HEK293 (cell line): ENCODE results near the gene FAAH.

Experiments
- CTCF ChIA-PET: fragments of 350-600 bp; formaldehyde crosslinking; extraction: SDS; loops from one replicate; lab custom pipeline; 2021; ENCODE audit warnings: antibody characterized with exemption; lab: Yijun Ruan, JAX
- POLR2A ChIA-PET: fragments of 300-600 bp; formaldehyde crosslinking; extraction: SDS; loops from one replicate; lab custom pipeline; 2020; ENCODE audit warnings: antibody characterized with exemption, inconsistent platforms; lab: Yijun Ruan, JAX
- H3K27ac ChIP-seq: fragments of 200-500 bp; sonication (Bioruptor generic); 2 replicates; pipeline ENCODE4 v1.5.1; 2014; ENCODE audit warnings: low read depth, low read length, control low read depth, inconsistent platforms; ENCODE audit errors: extremely low read depth
- H3K36me3 ChIP-seq, 2 experiments: fragments of 200-500 bp in 1 of 2; sonication (Bioruptor generic) in 1 of 2; 1 replicate in 1 of 2; 2 replicates in 1 of 2; pipeline ENCODE4 v1.5.1; 2014 to 2017; ENCODE audit warnings: inconsistent platforms in 2 of 2, low read length in 2 of 2; ENCODE audit not compliant: control insufficient read depth in 2 of 2, insufficient read depth in 1 of 2
- H3K4me1 ChIP-seq: fragments of 200-500 bp; sonication (Bioruptor generic); 2 replicates; pipeline ENCODE4 v1.5.1; 2014; ENCODE audit warnings: mild to moderate bottlenecking, low read length, inconsistent platforms; ENCODE audit not compliant: control insufficient read depth, insufficient read depth
- H3K4me3 ChIP-seq: 2 replicates; pipeline ENCODE4 v1.5.1; 2011; ENCODE audit warnings: low read depth, mild to moderate bottlenecking, control low read depth, low read length, moderate library complexity
- H3K9me3 ChIP-seq: fragments of 200-500 bp; sonication (Bioruptor generic); 2 replicates; pipeline ENCODE4 v1.5.1; 2014; ENCODE audit warnings: low read depth, low read length, inconsistent platforms; ENCODE audit not compliant: control insufficient read depth, insufficient read depth
- BCL11B ChIP-seq: fragments of 450-650 bp; formaldehyde crosslinking; IDR thresholded peaks from 2 replicates; pipeline ENCODE4 v1.5.1; 2016; ENCODE audit warnings: low read depth, missing biosample characterization, missing genetic modification characterization
- GLI4 ChIP-seq: fragments of 450-650 bp; formaldehyde crosslinking; IDR thresholded peaks from 2 replicates; pipeline ENCODE4 v1.5.1; 2016; ENCODE audit warnings: missing biosample characterization, missing genetic modification characterization
- KLF16 ChIP-seq: fragments of 450-650 bp; formaldehyde crosslinking; IDR thresholded peaks from 2 replicates; pipeline ENCODE4 v1.5.1; 2017; ENCODE audit warnings: missing biosample characterization, missing genetic modification characterization
- PRDM2 ChIP-seq: fragments of 450-650 bp; formaldehyde crosslinking; IDR thresholded peaks from 2 replicates; pipeline ENCODE4 v1.5.1; 2016; ENCODE audit warnings: missing biosample characterization, missing genetic modification characterization, borderline replicate concordance
- SCRT2 ChIP-seq: fragments of 450-650 bp; formaldehyde crosslinking; IDR thresholded peaks from 2 replicates; pipeline ENCODE4 v1.5.1; 2016; ENCODE audit warnings: missing biosample characterization, missing genetic modification characterization
- SETDB1 ChIP-seq: IDR thresholded peaks from one replicate; pipeline ENCODE4 v1.6.1; 2017; ENCODE audit warnings: mild to moderate bottlenecking, low read length, moderate library complexity, mixed read lengths; ENCODE audit not compliant: insufficient read length
- YY1 ChIP-seq: fragments of 450-650 bp; formaldehyde crosslinking; IDR thresholded peaks from 2 replicates; pipeline ENCODE4 v1.5.1; 2018; ENCODE audit warnings: missing biosample characterization, missing genetic modification characterization
- ZBTB6 ChIP-seq: fragments of 450-650 bp; formaldehyde crosslinking; IDR thresholded peaks from 2 replicates; pipeline ENCODE4 v1.5.1; 2017; ENCODE audit warnings: missing biosample characterization, missing genetic modification characterization
- ZIC2 ChIP-seq: fragments of 450-650 bp; formaldehyde crosslinking; IDR thresholded peaks from 2 replicates; pipeline ENCODE4 v1.5.1; 2016; ENCODE audit warnings: missing biosample characterization, missing genetic modification characterization
- ZNF157 ChIP-seq: fragments of 450-650 bp; formaldehyde crosslinking; IDR thresholded peaks from 2 replicates; pipeline ENCODE4 v1.5.1; 2016; ENCODE audit warnings: missing biosample characterization, missing genetic modification characterization
- ZNF280D ChIP-seq: fragments of 450-650 bp; formaldehyde crosslinking; IDR thresholded peaks from 2 replicates; pipeline ENCODE4 v1.5.1; 2016; ENCODE audit warnings: missing biosample characterization, missing genetic modification characterization
- ZNF341 ChIP-seq: fragments of 450-650 bp; formaldehyde crosslinking; IDR thresholded peaks from 2 replicates; pipeline ENCODE4; 2016; ENCODE audit warnings: low read depth, missing biosample characterization, missing genetic modification characterization
- ZNF394 ChIP-seq: fragments of 450-650 bp; formaldehyde crosslinking; IDR thresholded peaks from 2 replicates; pipeline ENCODE4 v1.5.1; 2016; ENCODE audit warnings: missing biosample characterization, missing genetic modification characterization, mild to moderate bottlenecking, moderate library complexity, borderline replicate concordance
- ZNF416 ChIP-seq: fragments of 450-650 bp; formaldehyde crosslinking; IDR thresholded peaks from 2 replicates; pipeline ENCODE4 v1.5.1; 2016; ENCODE audit warnings: missing biosample characterization, missing genetic modification characterization
- ZNF529 ChIP-seq: fragments of 450-650 bp; formaldehyde crosslinking; IDR thresholded peaks from 2 replicates; pipeline ENCODE4 v1.5.1; 2017; ENCODE audit warnings: missing genetic modification characterization, missing biosample characterization; ENCODE audit not compliant: insufficient replicate concordance
- ZNF544 ChIP-seq: fragments of 450-650 bp; formaldehyde crosslinking; IDR thresholded peaks from 2 replicates; pipeline ENCODE4 v1.5.0; 2017; ENCODE audit warnings: missing biosample characterization, missing genetic modification characterization
- ZNF596 ChIP-seq: fragments of 450-650 bp; IDR thresholded peaks from 2 replicates; pipeline ENCODE4 v1.5.0; 2018; ENCODE audit warnings: missing biosample characterization, mild to moderate bottlenecking, missing genetic modification characterization, moderate library complexity
- ZNF639 ChIP-seq: fragments of 450-650 bp; formaldehyde crosslinking; IDR thresholded peaks from 2 replicates; pipeline ENCODE4 v1.5.1; 2016; ENCODE audit warnings: missing biosample characterization, missing genetic modification characterization
- ZNF654 ChIP-seq: fragments of 450-650 bp; formaldehyde crosslinking; IDR thresholded peaks from 2 replicates; pipeline ENCODE4 v1.5.1; 2016; ENCODE audit warnings: low read depth, missing biosample characterization, missing genetic modification characterization
- ZNF692 ChIP-seq: fragments of 450-650 bp; formaldehyde crosslinking; IDR thresholded peaks from 2 replicates; pipeline ENCODE4 v1.5.1; 2016; ENCODE audit warnings: missing biosample characterization, missing genetic modification characterization
- ZNF843 ChIP-seq: fragments of 450-650 bp; formaldehyde crosslinking; IDR thresholded peaks from 2 replicates; pipeline ENCODE4 v1.5.1; 2016; ENCODE audit warnings: missing biosample characterization, missing genetic modification characterization

Gene FAAH

GRCh38 chr1:46401154-46401913 is 7.2 kb downstream of the FAAH start (continued):
- 0 out of 2 replicates have a peak, but pooled peaks have one; percentile 9 for TF ChIP-seq ZNF692 (tag by site-specific recombination)

- Histone ChIP-seq H3K27ac (no peak overlapping the region), H3K36me3 (no peaks in the 10 kb centered on the region), H3K9me3 (no peaks in the 10 kb centered on the region), H3K4me3 (no peak overlapping the region), H3K4me1 (no peaks in the 10 kb centered on the region)
- ChIA-PET POLR2A (interaction anchor here (0.6 kb wide), 1 partner anchor 39 kb away, joined by 3 read pairs; no protein-coding TSS in a partner anchor), CTCF (interaction anchor here (0.7 to 1.6 kb wide), 9 partner anchors 15 to 1803 kb away, joined by 3 to 12 read pairs (median 3); no protein-coding TSS in a partner anchor)
- TF ChIP-seq ZNF596 (no peak), SCRT2 (peak; percentile 95), KLF16 (tag by site-specific recombination) (peak; percentile 65; the same call in 1 of the 2 replicates), ZNF544 (no peak), SETDB1 (no peak), ZNF529 (tag by site-specific recombination) (no peak), ZNF394 (tag by site-specific recombination) (no peak; the same call in 1 of the 2 replicates), ZIC2 (peak; percentile 64; the same call in 1 of the 2 replicates), ZNF280D (tag by site-specific recombination) (no peak), ZNF341 (tag by site-specific recombination) (peak; percentile 61), ZNF654 (no peak), ZBTB6 (no peak), PRDM2 (tag by site-specific recombination) (no peak), ZNF157 (tag by site-specific recombination) (no peak), ZNF416 (no peak), GLI4 (tag by site-specific recombination) (0 out of 2 replicates have a peak, but pooled peaks have one; percentile 15), BCL11B (tag by site-specific recombination) (no peak), ZNF843 (tag by site-specific recombination) (no peak), YY1 (tag by site-specific recombination) (0 out of 2 replicates have a peak, but pooled peaks have one; percentile 43), ZNF639 (tag by site-specific recombination) (no peak)
Measured at GRCh38 chr1:46401964-46402626, 8.0 kb downstream of the FAAH start.
